Measurements from ENCODE around the gene C12orf76. TPM values are rescaled to one million over a fixed set of nuclear protein-coding genes. Genes with fewer than 3 reads are reported as not detected.
A peak's percentile ranks its signal among the peaks of the same experiment; 100 is the strongest.

Gene C12orf76
- total RNA-seq, 6 experiments from 2014 or later: 3.0 to 10.1 (median 6.4) TPM

- TF ChIP-seq POLR2A (IDR thresholded peaks at IDR 0.05): no peak
- no peak for TF ChIP-seq CTCF (IDR thresholded peaks at IDR 0.05)
- H3K27me3 ChIP-seq: no peaks in the 10 kb centered on the region
- WGBS (ENCODE audit: insufficient coverage, low coverage, low lambda C conversion rate, missing lambda C conversion rate): 88% methylated on average over 4 of the region's 4 CpGs
- H3K9me3 ChIP-seq: no peaks in the 10 kb centered on the region
- no peak overlapping the region for H3K27ac ChIP-seq
- no peak overlapping the region for H3K4me3 ChIP-seq
- DNase-seq: no peak
- no peak for ATAC-seq
- H3K36me3 ChIP-seq: no peaks in the 10 kb centered on the region
- intact Hi-C loops (cut with DNase I): no loop called here
- H3K4me1 ChIP-seq: peaks cover 0 to 5% (median 0%) of the 10 kb centered on the region in 4 donors
Measured at GRCh38 chr12:110001596-110001995, 46.7 kb downstream of the C12orf76 start.

GRCh38 chr12:109999983-110000505 lies 48.3 kb downstream of the C12orf76 start:
- Histone ChIP-seq H3K36me3 (no peaks in the 10 kb centered on the region), H3K27ac (peak overlapping the region; percentile 94 to 97 (median 95)), H3K27me3 (no peaks in the 10 kb centered on the region), H3K4me3 (peak overlapping the region; percentile 84 to 91 (median 89)), H3K9me3 (no peaks in the 10 kb centered on the region), H3K4me1 (peaks cover 0 to 8% (median 0%) of the 10 kb centered on the region in 4 donors)
- 2% methylated on average over 16 of the region's 17 CpGs for WGBS (ENCODE audit: insufficient coverage, low coverage, low lambda C conversion rate, missing lambda C conversion rate)
- no peak for TF ChIP-seq CTCF (IDR thresholded peaks at IDR 0.05)
- TF ChIP-seq POLR2A (IDR thresholded peaks at IDR 0.05): no peak
- ATAC-seq: no peak
- DNase-seq: peak in 1 of 3 donors; percentile 62
- intact Hi-C loops (cut with DNase I): no loop called here

GRCh38 chr12:109999649-109999971 lies 48.7 kb downstream of the C12orf76 start:
- ATAC-seq: no peak
- WGBS (ENCODE audit: insufficient coverage, low coverage, low lambda C conversion rate, missing lambda C conversion rate): 0% methylated on average over 2 of the region's 27 CpGs
- TF ChIP-seq CTCF (IDR thresholded peaks at IDR 0.05) (no peak), POLR2A (IDR thresholded peaks at IDR 0.05) (no peak)
- DNase-seq: peak; percentile 31 to 57 (median 51)
- H3K9me3 ChIP-seq: no peaks in the 10 kb centered on the region
- intact Hi-C loops (cut with DNase I): no loop called here
- H3K36me3 ChIP-seq: no peaks in the 10 kb centered on the region
- H3K4me3 ChIP-seq: peak overlapping the region; percentile 84 to 91 (median 89)
- H3K27me3 ChIP-seq: no peaks in the 10 kb centered on the region
- peaks cover 0 to 11% (median under 1%) of the 10 kb centered on the region in 4 donors for H3K4me1 ChIP-seq
- peak overlapping the region; percentile 94 to 97 (median 95) for H3K27ac ChIP-seq

GRCh38 chr12:109998904-109999648 lies 49.2 kb downstream of the C12orf76 start, which contains the start of gene ANKRD13A:
Gene ANKRD13A (plus strand): TSS chr12:109999430. CDS start chr12:109999689, 259 bp downstream.
- Histone ChIP-seq H3K4me1 (peaks cover 0 to 13% (median 1%) of the 10 kb centered on the region in 4 donors), H3K4me3 (peak within 1 kb of the TSS; percentile 84 to 91 (median 89)), H3K9me3 (no peaks in the 10 kb centered on the region), H3K27ac (peak within 1 kb of the TSS; percentile 94 to 97 (median 95)), H3K27me3 (no peaks in the 10 kb centered on the region), H3K36me3 (no peaks in the 10 kb centered on the region)
- WGBS (ENCODE audit: insufficient coverage, low coverage, low lambda C conversion rate, missing lambda C conversion rate): 0% methylated on average over 4 of the region's 62 CpGs
- ATAC-seq (peak; percentile 86 to 92 (median 89)), DNase-seq (peak; percentile 87 to 91 (median 91))
- TF ChIP-seq POLR2A (IDR thresholded peaks at IDR 0.05) (peak; percentile 96), CTCF (IDR thresholded peaks at IDR 0.05) (peak in 1 of 4 donors; percentile 4)
- intact Hi-C loops (cut with DNase I): no loop called here

Data from right lobe of liver (tissue), 6 donors.